Activated CD8-positive, alpha-beta T cell treated with anti-CD3 and anti-CD28 coated beads, Interleukin-2, amount 10 ng/mL, durations not matched to agents 7 days and 5 days (primary cell): ENCODE data around the gene MORF4L1. TPM values are rescaled to one million over a fixed set of nuclear protein-coding genes. Genes with fewer than 3 reads are reported as not detected.
"Not testable (repeated sequence)": the region's sequence is repeated elsewhere in the genome, so short reads cannot be mapped to it uniquely, and the experiment has no call there.

Source experiments
- ATAC-seq: fragments of 150-1000 bp; cut with Tn5 transposase; one replicate; pipeline ENCODE4 v1.10.0; 2021; ENCODE audit warnings: moderate library complexity
- CTCF ChIA-PET: fragments of 350-600 bp; sonication (Branson Sonifier 250); formaldehyde crosslinking; loops from one replicate; lab custom pipeline; 2021; ENCODE audit warnings: antibody characterized with exemption; lab: Charles Lee
- POLR2A ChIA-PET: fragments of 350-600 bp; sonication (Branson Sonifier 250); formaldehyde crosslinking; loops from one replicate; lab custom pipeline; 2021; ENCODE audit warnings: antibody characterized with exemption; lab: Charles Lee
- DNase-seq: peaks from one replicate; pipeline ENCODE4 v3.0.0-alpha.2; 2020
- H3K27ac Mint-ChIP-seq: one replicate; pipeline ENCODE4 v1.8.0; 2021; ENCODE audit warnings: mild to moderate bottlenecking, mixed read lengths
- H3K27me3 Mint-ChIP-seq: one replicate; pipeline ENCODE4 v1.8.0; 2021; ENCODE audit warnings: low read depth, mixed read lengths
- H3K36me3 Mint-ChIP-seq: one replicate; pipeline ENCODE4 v1.8.0; 2021; ENCODE audit warnings: low read depth, mixed read lengths
- H3K4me1 Mint-ChIP-seq: one replicate; pipeline ENCODE4 v1.8.0; 2021; ENCODE audit warnings: low read depth, mixed read lengths
- H3K4me3 Mint-ChIP-seq: one replicate; pipeline ENCODE4 v1.8.0; 2021; ENCODE audit warnings: mild to moderate bottlenecking, mixed read lengths
- H3K9me3 Mint-ChIP-seq: one replicate; pipeline ENCODE4 v1.8.0; 2022; ENCODE audit warnings: mixed read lengths; ENCODE audit not compliant: insufficient read depth
- total RNA-seq, 2 experiments: library from RNA; stranded (reverse); gene quantifications; one replicate each; pipeline ENCODE4 v1.2.3, GENCODE V29; 2021

Gene MORF4L1
- total RNA-seq, 2 experiments from 2014 or later: 243 to 244 TPM

- ChIA-PET POLR2A (no interaction called here), CTCF (interaction anchor here (0.7 to 1.2 kb wide), 3 partner anchors 14 to 85 kb away, joined by 3 to 4 read pairs (median 3); no protein-coding TSS in a partner anchor)
- H3K27me3 Mint-ChIP-seq: no peaks in the 10 kb centered on the region
- H3K9me3 Mint-ChIP-seq: no peaks in the 10 kb centered on the region
- ATAC-seq: no peak
- H3K4me1 Mint-ChIP-seq: peaks cover under 1% of the 10 kb centered on the region
- no peak overlapping the region for H3K27ac Mint-ChIP-seq
- DNase-seq: no peak
- H3K36me3 Mint-ChIP-seq: peaks cover 25% of the 10 kb centered on the region
- H3K4me3 Mint-ChIP-seq: no peak overlapping the region
These were observed 49.2 kb downstream of the MORF4L1 start for GRCh38 chr15:78921940-78922339.

GRCh38 chr15:78922527-78922926 lies 49.8 kb downstream of the MORF4L1 start:
- H3K27me3 Mint-ChIP-seq: no peaks in the 10 kb centered on the region
- no peaks in the 10 kb centered on the region for H3K9me3 Mint-ChIP-seq
- no peaks in the 10 kb centered on the region for H3K4me1 Mint-ChIP-seq
- no peak for ATAC-seq
- peaks cover 24% of the 10 kb centered on the region for H3K36me3 Mint-ChIP-seq
- H3K4me3 Mint-ChIP-seq: no peak overlapping the region
- no peak for DNase-seq
- ChIA-PET POLR2A (no interaction called here), CTCF (interaction anchor here (0.7 to 1.2 kb wide), 3 partner anchors 14 to 85 kb away, joined by 3 to 4 read pairs (median 3); no protein-coding TSS in a partner anchor)
- H3K27ac Mint-ChIP-seq: no peak overlapping the region

GRCh38 chr15:78923015-78923414 lies 50.3 kb downstream of the MORF4L1 start:
- Mint-ChIP-seq H3K9me3 (no peaks in the 10 kb centered on the region), H3K27ac (no peak overlapping the region), H3K4me3 (no peak overlapping the region), H3K36me3 (peaks cover 23% of the 10 kb centered on the region), H3K27me3 (no peaks in the 10 kb centered on the region), H3K4me1 (no peaks in the 10 kb centered on the region)
- ChIA-PET POLR2A (no interaction called here), CTCF (interaction anchor here (0.8 to 1.2 kb wide), 2 partner anchors 56 to 84 kb away, joined by 3 to 4 read pairs; no protein-coding TSS in a partner anchor)
- ATAC-seq (no peak), DNase-seq (no peak)

GRCh38 chr15:78923480-78924360 lies 51.0 kb downstream of the MORF4L1 start:
- Mint-ChIP-seq H3K36me3 (peaks cover 21% of the 10 kb centered on the region), H3K4me3 (no peak overlapping the region), H3K27ac (no peak overlapping the region), H3K9me3 (no peaks in the 10 kb centered on the region), H3K4me1 (no peaks in the 10 kb centered on the region), H3K27me3 (no peaks in the 10 kb centered on the region)
- ChIA-PET CTCF (no interaction called here), POLR2A (interaction anchor here (0.6 to 0.9 kb wide), 2 partner anchors 27 to 40 kb away, joined by 3 read pairs; no protein-coding TSS in a partner anchor)
- ATAC-seq (no peak), DNase-seq (no peak)

- H3K27ac Mint-ChIP-seq: no peak overlapping the region
- ATAC-seq: no peak
- POLR2A ChIA-PET: interaction anchor here (0.9 kb wide), 1 partner anchor 42 kb away, joined by 3 read pairs; no protein-coding TSS in a partner anchor
These were observed 52.5 kb downstream of the MORF4L1 start for GRCh38 chr15:78925076-78925624.

GRCh38 chr15:78925956-78926743 lies 53.5 kb downstream of the MORF4L1 start:
- no peak for DNase-seq
- POLR2A ChIA-PET: no interaction called here
- Mint-ChIP-seq H3K27me3 (no peaks in the 10 kb centered on the region), H3K4me3 (no peak overlapping the region), H3K9me3 (no peaks in the 10 kb centered on the region), H3K36me3 (peaks cover 20% of the 10 kb centered on the region), H3K27ac (no peak overlapping the region), H3K4me1 (no peaks in the 10 kb centered on the region)
- CTCF ChIA-PET: no interaction called here
- ATAC-seq: no peak

More at GRCh38 chr15:78925076-78925624, 52.5 kb downstream of the MORF4L1 start:
- H3K4me1 Mint-ChIP-seq: no peaks in the 10 kb centered on the region
- H3K36me3 Mint-ChIP-seq: peaks cover 19% of the 10 kb centered on the region
- CTCF ChIA-PET: no interaction called here
- no peaks in the 10 kb centered on the region for H3K9me3 Mint-ChIP-seq
- no peak for DNase-seq
- H3K4me3 Mint-ChIP-seq: no peak overlapping the region
- no peaks in the 10 kb centered on the region for H3K27me3 Mint-ChIP-seq

- Mint-ChIP-seq H3K27me3 (no peaks in the 10 kb centered on the region), H3K4me3 (no peak overlapping the region), H3K36me3 (peaks cover 11% of the 10 kb centered on the region), H3K27ac (no peak overlapping the region), H3K9me3 (no peaks in the 10 kb centered on the region), H3K4me1 (no peaks in the 10 kb centered on the region)
- ATAC-seq (no peak), DNase-seq (no peak)
- POLR2A ChIA-PET: no interaction called here
- CTCF ChIA-PET: no interaction called here
These were observed 54.5 kb downstream of the MORF4L1 start for GRCh38 chr15:78927077-78927790.

- H3K4me3 Mint-ChIP-seq, H3K27me3 Mint-ChIP-seq, H3K4me1 Mint-ChIP-seq, ATAC-seq, H3K9me3 Mint-ChIP-seq, POLR2A ChIA-PET, CTCF ChIA-PET, DNase-seq: not testable (repeated sequence)
- H3K27ac Mint-ChIP-seq: peak overlapping the region; percentile 60
- peaks cover 10% of the 10 kb centered on the region for H3K36me3 Mint-ChIP-seq
These were observed 55.5 kb downstream of the MORF4L1 start for GRCh38 chr15:78928176-78928575.

- Mint-ChIP-seq H3K36me3 (peaks cover 10% of the 10 kb centered on the region), H3K27ac (no peak overlapping the region), H3K27me3 (no peaks in the 10 kb centered on the region), H3K4me3 (no peak overlapping the region), H3K9me3 (no peaks in the 10 kb centered on the region), H3K4me1 (no peaks in the 10 kb centered on the region)
- POLR2A ChIA-PET: no interaction called here
- CTCF ChIA-PET: no interaction called here
- DNase-seq: no peak
- no peak for ATAC-seq
These were observed 56.0 kb downstream of the MORF4L1 start for GRCh38 chr15:78928616-78929093.

GRCh38 chr15:78929536-78930264 lies 57.0 kb downstream of the MORF4L1 start:
- Mint-ChIP-seq H3K27me3 (no peaks in the 10 kb centered on the region), H3K9me3 (no peaks in the 10 kb centered on the region), H3K4me1 (peaks cover under 1% of the 10 kb centered on the region), H3K36me3 (peaks cover 9% of the 10 kb centered on the region), H3K4me3 (no peak overlapping the region), H3K27ac (no peak overlapping the region)
- CTCF ChIA-PET: no interaction called here
- ATAC-seq (no peak), DNase-seq (no peak)
- POLR2A ChIA-PET: no interaction called here
